A549 (cell line): ENCODE data around the gene ACTR1A. TPM values are rescaled to one million over a fixed set of nuclear protein-coding genes. Genes with fewer than 3 reads are reported as not detected.

Source experiments
- ATAC-seq, 2 experiments: fragments of 200-7000 bp in 1 of 2; fragments of >200 bp in 1 of 2; cut with Nextera tagmentation in 1 of 2; cut with Tn5 transposase in 1 of 2; 3 replicates each; pipeline versions ENCODE4 v1.8.0 to v1.9.1; 2018 to 2020; ENCODE audit warnings: mild to moderate bottlenecking in 1 of 2, moderate library complexity in 1 of 2
- CTCF ChIA-PET: fragments of 300-600 bp; sonication (Branson Sonifier 250); formaldehyde crosslinking; extraction: SDS; loops from one replicate; lab custom pipeline; 2021; ENCODE audit warnings: antibody characterized with exemption, inconsistent platforms; lab: Yijun Ruan, JAX
- POLR2A ChIA-PET: fragments of 350-600 bp; formaldehyde crosslinking; extraction: SDS; loops from one replicate; lab custom pipeline; 2021; ENCODE audit warnings: antibody characterized with exemption, inconsistent platforms; lab: Yijun Ruan, JAX
- DNase-seq, 2 experiments: peaks; one replicate each; pipeline versions ENCODE4 v3.0.0 to v3.0.0-alpha.2; 2011 to 2016; ENCODE audit warnings: low read depth in 1 of 2, low spot score in 1 of 2
- FAIRE-seq: peaks from 2 replicates; lab custom pipeline; 2011; peaks lifted over from hg19 to GRCh38; lab: Jason Lieb, UNC
- H3K27ac ChIP-seq, 2 experiments: fragments of >200 bp; sonication (Bioruptor Twin); formaldehyde crosslinking; 3 replicates each; pipeline ENCODE4 v1.5.1; 2016 to 2017
- H3K4me1 ChIP-seq: fragments of >200 bp; sonication (Bioruptor Twin); formaldehyde crosslinking; 3 replicates; pipeline ENCODE4 v1.6.1; 2016
- H3K4me2 ChIP-seq: fragments of >200 bp; sonication (Bioruptor Twin); formaldehyde crosslinking; 3 replicates; pipeline ENCODE4 v1.6.1; 2016
- H3K4me3 ChIP-seq: fragments of >200 bp; sonication (Bioruptor Twin); formaldehyde crosslinking; 3 replicates; pipeline ENCODE4 v1.5.1; 2016
- H3K9me3 ChIP-seq: fragments of >200 bp; sonication (Bioruptor Twin); formaldehyde crosslinking; 3 replicates; pipeline ENCODE4 v1.6.1; 2016
- ATOH8 ChIP-seq: fragments of 250-450 bp; sonication (Bioruptor Pico); IDR thresholded peaks from 2 replicates; pipeline ENCODE4 v1.5.0; 2020; ENCODE audit warnings: low read depth, mild to moderate bottlenecking, moderate library complexity
- BHLHE40 ChIP-seq: IDR thresholded peaks from 2 replicates; pipeline ENCODE4 v1.6.1; 2012; ENCODE audit warnings: low read depth, low read length, inconsistent platforms
- CBX8 ChIP-seq: fragments of 200-600 bp; sonication (generic); IDR thresholded peaks from 2 replicates; pipeline ENCODE4 v1.6.1; 2016
- CHD4 ChIP-seq: fragments of 200-600 bp; sonication (generic); IDR thresholded peaks from 2 replicates; pipeline ENCODE4 v1.6.1; 2016; ENCODE audit warnings: antibody characterized with exemption, mild to moderate bottlenecking, borderline replicate concordance
- EHF ChIP-seq: fragments of 250-450 bp; sonication (Bioruptor Pico); IDR thresholded peaks from 2 replicates; pipeline ENCODE4 v1.5.0; 2020; ENCODE audit warnings: mild to moderate bottlenecking
- EHMT2 ChIP-seq: fragments of 200-600 bp; sonication (generic); IDR thresholded peaks from 2 replicates; pipeline ENCODE4 v1.6.1; 2016; ENCODE audit warnings: antibody characterized with exemption, low read depth, mild to moderate bottlenecking, moderate library complexity
- EP300 ChIP-seq, 2 experiments: fragments of >200 bp; sonication (Bioruptor Twin); formaldehyde crosslinking; IDR thresholded peaks; 2 replicates in 1 of 2; 3 replicates in 1 of 2; pipeline ENCODE4 v1.6.1; 2016 to 2017
- ESRRA ChIP-seq: fragments of 150-350 bp; IDR thresholded peaks from 2 replicates; pipeline ENCODE4 v1.6.1; 2014; ENCODE audit warnings: mild to moderate bottlenecking, low read length, borderline replicate concordance
- FOSB ChIP-seq: fragments of 250-450 bp; sonication (Bioruptor Pico); IDR thresholded peaks from 2 replicates; pipeline ENCODE4 v1.5.0; 2020; ENCODE audit warnings: mild to moderate bottlenecking, moderate library complexity
- FOSL2 ChIP-seq, 2 experiments: fragments of 450-650 bp in 1 of 2; fragments of >200 bp in 1 of 2; sonication (Bioruptor Twin) in 1 of 2; formaldehyde crosslinking; IDR thresholded peaks; 2 replicates each; pipeline versions ENCODE4 v1.5.0 to v1.6.1; 2016 to 2020; ENCODE audit warnings: mild to moderate bottlenecking in 1 of 2, moderate library complexity in 1 of 2
- FOXS1 ChIP-seq: fragments of 250-450 bp; sonication (Bioruptor Pico); IDR thresholded peaks from 2 replicates; pipeline ENCODE4 v1.5.0; 2020; ENCODE audit warnings: mild to moderate bottlenecking, moderate library complexity
- GATA3 ChIP-seq: IDR thresholded peaks from 2 replicates; pipeline ENCODE4 v1.6.1; 2012; ENCODE audit warnings: borderline replicate concordance
- HES2 ChIP-seq: fragments of >200 bp; sonication (Bioruptor Twin); formaldehyde crosslinking; IDR thresholded peaks from 2 replicates; pipeline ENCODE4 v1.6.1; 2016
- HEYL ChIP-seq: fragments of 250-450 bp; sonication (Bioruptor Pico); IDR thresholded peaks from 2 replicates; pipeline ENCODE4 v1.8.0; 2021; ENCODE audit warnings: mild to moderate bottlenecking, moderate library complexity
- HMGXB4 ChIP-seq: fragments of 250-450 bp; sonication (Bioruptor Pico); IDR thresholded peaks from 2 replicates; pipeline ENCODE4 v1.5.0; 2021; ENCODE audit warnings: mild to moderate bottlenecking, moderate library complexity, borderline replicate concordance
- HOXA7 ChIP-seq: fragments of 250-450 bp; sonication (Bioruptor Pico); IDR thresholded peaks from 2 replicates; pipeline ENCODE4 v1.5.0; 2020; ENCODE audit warnings: mild to moderate bottlenecking, moderate library complexity
- JUN ChIP-seq, 2 experiments: fragments of >200 bp; sonication (Bioruptor Twin); formaldehyde crosslinking; IDR thresholded peaks; 2 replicates in 1 of 2; 3 replicates in 1 of 2; pipeline ENCODE4 v1.6.1; 2016 to 2017
- JUNB ChIP-seq: fragments of >200 bp; sonication (Bioruptor Twin); formaldehyde crosslinking; IDR thresholded peaks from 2 replicates; pipeline ENCODE4 v1.6.1; 2016
- KDM1A ChIP-seq: fragments of 200-600 bp; sonication (generic); IDR thresholded peaks from 2 replicates; pipeline ENCODE4 v1.6.1; 2016; ENCODE audit warnings: low read depth, mild to moderate bottlenecking
- KDM5A ChIP-seq: fragments of 200-600 bp; sonication (generic); IDR thresholded peaks from 2 replicates; pipeline ENCODE4 v1.6.1; 2016; ENCODE audit warnings: antibody characterized with exemption, mild to moderate bottlenecking
- MAFK ChIP-seq: fragments of 450-650 bp; IDR thresholded peaks from 2 replicates; pipeline ENCODE4 v1.6.1; 2014; ENCODE audit not compliant: partially characterized antibody
- PHF8 ChIP-seq: fragments of 200-600 bp; sonication (generic); IDR thresholded peaks from 2 replicates; pipeline ENCODE4 v1.6.1; 2016; ENCODE audit warnings: low read depth, mild to moderate bottlenecking, antibody characterized with exemption, moderate library complexity, borderline replicate concordance
- POLR2A ChIP-seq: IDR thresholded peaks from 2 replicates; pipeline ENCODE4 v1.6.1; 2012; ENCODE audit warnings: mild to moderate bottlenecking, low read length
- POLR2AphosphoS2 ChIP-seq: conservative IDR thresholded peaks from 2 replicates; pipeline ENCODE4 v1.6.1; 2012; ENCODE audit warnings: low read length, improper control_type of control experiment, inconsistent platforms
- RFX5 ChIP-seq: fragments of 450-650 bp; IDR thresholded peaks from 2 replicates; pipeline ENCODE4 v1.7.1; 2014; ENCODE audit warnings: antibody characterized with exemption, mild to moderate bottlenecking, moderate library complexity
- RNF2 ChIP-seq: fragments of 200-600 bp; sonication (generic); IDR thresholded peaks from 2 replicates; pipeline ENCODE4 v1.6.1; 2016; ENCODE audit warnings: low read depth, mild to moderate bottlenecking, antibody characterized with exemption, moderate library complexity, borderline replicate concordance
- SREBF2 ChIP-seq: fragments of 450-650 bp; IDR thresholded peaks from 2 replicates; pipeline ENCODE4 v1.6.1; 2014; ENCODE audit warnings: mild to moderate bottlenecking, moderate library complexity
- TP53 ChIP-seq: fragments of 250-450 bp; sonication (Bioruptor Pico); IDR thresholded peaks from 2 replicates; pipeline ENCODE4 v1.5.0; 2021; ENCODE audit warnings: mild to moderate bottlenecking, moderate library complexity
- ZC3H11A ChIP-seq: fragments of 450-650 bp; IDR thresholded peaks from 2 replicates; pipeline ENCODE4 v1.6.1; 2014; ENCODE audit warnings: antibody characterized with exemption, mild to moderate bottlenecking
- ZNF302 ChIP-seq: fragments of 250-450 bp; sonication (Bioruptor Pico); IDR thresholded peaks from 2 replicates; pipeline ENCODE4 v1.9.0; 2021; ENCODE audit warnings: inconsistent platforms, mild to moderate bottlenecking, moderate library complexity
- WGBS: methylation state at CpG from one replicate; pipeline ENCODE4 v1.1.6; 2017; ENCODE audit errors: missing lambda C conversion rate; 5-methylcytosine and 5-hydroxymethylcytosine counted together
- polyA plus RNA-seq, 4 experiments: library from polyadenylated mRNA; depleted of rRNA in 3 of 4; stranded (reverse); fragments of >200 nt; fragmentation: RNase III in 1 of 4; extraction: RNeasy Plus Mini Kit Qiagen cat#74134 plus additional on column Dnase treatment in 1 of 4; gene quantifications; 2 replicates in 3 of 4; 3 replicates in 1 of 4; pipeline ENCODE4 v1.2.3, GENCODE V29; 2011 to 2017
- TF ChIP-seq, protein P1 (sequence below): fragments of 450-650 bp; IDR thresholded peaks from 2 replicates; pipeline ENCODE4 v1.6.1; 2014; ENCODE audit warnings: antibody characterized with exemption

ACTR1A gene
- polyA plus RNA-seq, 2 of the 4 experiments (the other 2 are of a cell fraction): 85.8 to 114 TPM

DNA sequence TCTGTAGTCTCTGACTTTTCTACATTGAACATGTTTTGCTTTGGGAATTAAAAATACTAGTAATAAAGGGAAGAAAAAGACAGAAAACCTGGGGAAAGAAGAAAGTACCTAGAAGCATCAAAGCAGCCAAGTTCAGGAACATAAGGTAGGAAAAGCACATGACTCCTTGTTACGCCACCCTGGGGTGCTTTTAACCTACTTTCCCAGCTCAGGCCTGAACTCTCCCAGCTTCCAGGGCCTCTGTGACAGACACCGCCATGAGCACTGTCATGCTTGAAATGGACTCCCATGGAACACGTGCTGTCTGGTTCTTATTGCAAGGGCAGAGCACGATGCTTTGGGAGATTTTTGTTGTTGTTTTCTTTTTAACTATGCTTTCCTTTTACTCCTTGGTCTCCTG is 11.4 kb downstream of the ACTR1A start:
- H3K4me2 ChIP-seq: no peak overlapping the region
- ATAC-seq (no peak), FAIRE-seq (no peak), DNase-seq (no peak)
- H3K27ac ChIP-seq: no peak overlapping the region
- 89% methylated on average over 4 of the region's 4 CpGs for WGBS
- H3K4me1 ChIP-seq: peaks cover 10% of the 10 kb centered on the region; the same call in 2 of the 3 replicates
- no peak overlapping the region for H3K4me3 ChIP-seq
- no peaks in the 10 kb centered on the region for H3K9me3 ChIP-seq
- CTCF ChIA-PET: interaction anchor here (1.4 to 6.1 kb wide), 2 partner anchors 12 to 261 kb away, joined by 4 to 28 read pairs; no protein-coding TSS in a partner anchor
- POLR2A ChIA-PET: no interaction called here
- no peak for TF ChIP-seq FOXS1 (CRISPR knock-in tag)
- no peak for TF ChIP-seq BHLHE40
- no peak for TF ChIP-seq CBX8
- TF ChIP-seq FOSL2 (IDR thresholded peaks at IDR 0.05): no peak
- no peak for TF ChIP-seq FOSL2 (CRISPR knock-in tag; IDR thresholded peaks at IDR 0.05)
- no peak for TF ChIP-seq JUNB
- no peak for TF ChIP-seq GATA3
- TF ChIP-seq MAFK: no peak
- TF ChIP-seq HMGXB4 (CRISPR knock-in tag): no peak
- TF ChIP-seq CHD4: no peak
- TF ChIP-seq, protein P1, sequence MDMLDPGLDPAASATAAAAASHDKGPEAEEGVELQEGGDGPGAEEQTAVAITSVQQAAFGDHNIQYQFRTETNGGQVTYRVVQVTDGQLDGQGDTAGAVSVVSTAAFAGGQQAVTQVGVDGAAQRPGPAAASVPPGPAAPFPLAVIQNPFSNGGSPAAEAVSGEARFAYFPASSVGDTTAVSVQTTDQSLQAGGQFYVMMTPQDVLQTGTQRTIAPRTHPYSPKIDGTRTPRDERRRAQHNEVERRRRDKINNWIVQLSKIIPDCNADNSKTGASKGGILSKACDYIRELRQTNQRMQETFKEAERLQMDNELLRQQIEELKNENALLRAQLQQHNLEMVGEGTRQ: no peak
- TF ChIP-seq RNF2: no peak
- TF ChIP-seq ZC3H11A: no peak
- no peak for TF ChIP-seq JUN (IDR thresholded peaks at IDR 0.05)
- TF ChIP-seq ATOH8: no peak
- TF ChIP-seq PHF8: no peak

GRCh38 chr10:102485093-102485784 is 17.3 kb downstream of the ACTR1A start:
- H3K27ac ChIP-seq: no peak overlapping the region
- ChIA-PET POLR2A (no interaction called here), CTCF (interaction anchor here (0.9 to 9.2 kb wide), 6 partner anchors 15 to 99 kb away, joined by 3 to 93 read pairs (median 4); partner anchors contain the start of genes NFKB2 and SUFU)
- DNase-seq (no peak), ATAC-seq (no peak), FAIRE-seq (no peak)
- H3K4me2 ChIP-seq: no peak overlapping the region
- TF ChIP-seq ZNF302 (CRISPR knock-in tag): no peak
- no peak for TF ChIP-seq EHF (CRISPR knock-in tag)
- no peak for TF ChIP-seq POLR2A
- no peak for TF ChIP-seq KDM5A
- no peak for TF ChIP-seq POLR2AphosphoS2
- no peak for TF ChIP-seq CHD4
- no peak for TF ChIP-seq TP53 (CRISPR knock-in tag)
- TF ChIP-seq HOXA7 (CRISPR knock-in tag): no peak
- no peak for TF ChIP-seq FOSL2 (IDR thresholded peaks at IDR 0.05)
- TF ChIP-seq FOSL2 (CRISPR knock-in tag; IDR thresholded peaks at IDR 0.05): no peak
- no peak for TF ChIP-seq KDM1A
- no peak for TF ChIP-seq HEYL (CRISPR knock-in tag)
- TF ChIP-seq ESRRA: no peak
- no peak for TF ChIP-seq FOSB (CRISPR knock-in tag)
- TF ChIP-seq EP300 (IDR thresholded peaks at IDR 0.05): no peak
- no peak for TF ChIP-seq EHMT2
- TF ChIP-seq HES2: no peak
- no peak for TF ChIP-seq SREBF2
- TF ChIP-seq RFX5: no peak
- H3K4me1 ChIP-seq: no peaks in the 10 kb centered on the region
- no peak overlapping the region for H3K4me3 ChIP-seq
- H3K9me3 ChIP-seq: no peaks in the 10 kb centered on the region
- WGBS: 88% methylated on average over 18 of the region's 18 CpGs
